ENCODE measurements around the gene DAP. TPM values are rescaled to one million over a fixed set of nuclear protein-coding genes. Genes with fewer than 3 reads are reported as not detected.

The DAP gene, protein sequence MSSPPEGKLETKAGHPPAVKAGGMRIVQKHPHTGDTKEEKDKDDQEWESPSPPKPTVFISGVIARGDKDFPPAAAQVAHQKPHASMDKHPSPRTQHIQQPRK
- 24.2 and 28.1 TPM in 2 replicates for total RNA-seq

GRCh38 chr5:10761185-10761932, at the start of gene DAP:
Gene DAP, minus strand, starts transcription at chr5:10761234. Its CDS starts 166 bp downstream, at chr5:10761068.

Other genes with a start within 250 kb of the DAP start
- gene ANKRD33B, start 197.2 kb downstream of the DAP start, total RNA-seq: 0.42 and 0.94 TPM in 2 replicates

Measured in hair follicular keratinocyte (primary cell).